Urinary bladder (tissue), 4 donors: ENCODE data around the gene SLC9C1. TPM values are rescaled to one million over a fixed set of nuclear protein-coding genes. Genes with fewer than 3 reads are reported as not detected.

Experiments
- DNase-seq: peaks from one replicate; pipeline ENCODE4 v3.0.0-alpha.2; 2015; ENCODE audit errors: extremely low spot score
- H3K27ac ChIP-seq: one replicate; pipeline ENCODE4 v1.5.1; 2013; ENCODE audit warnings: low read depth, mild to moderate bottlenecking, moderate library complexity
- H3K36me3 ChIP-seq: one replicate; pipeline ENCODE4 v1.6.1; 2013; ENCODE audit warnings: mild to moderate bottlenecking, moderate library complexity; ENCODE audit not compliant: insufficient read depth
- H3K4me1 ChIP-seq: one replicate; pipeline ENCODE4 v1.6.1; 2013; ENCODE audit warnings: mild to moderate bottlenecking, moderate library complexity; ENCODE audit not compliant: insufficient read depth
- H3K4me3 ChIP-seq: one replicate; pipeline ENCODE4 v1.5.1; 2013; ENCODE audit warnings: low read depth, low read length
- WGBS: extraction: QIAGEN DNeasy Blood & Tissue Kit; methylation state at CpG from one replicate; pipeline ENCODE4 v1.1.7; 2013; 5-methylcytosine and 5-hydroxymethylcytosine counted together
- polyA plus RNA-seq: library from polyadenylated mRNA; stranded (reverse); fragments of 200-250 nt; gene quantifications from one replicate; pipeline ENCODE4 v1.2.3, GENCODE V29; 2013
- total RNA-seq: library from RNA; depleted of rRNA; stranded (reverse); fragments of >200 nt; gene quantifications from one replicate; pipeline ENCODE4 v1.2.3, GENCODE V29; 2014
- donor health status: healthy with polysubstance abuse.
- donor health status: healthy.

The SLC9C1 gene
- total and polyA plus RNA-seq, 2 donors, result 1.9 TPM; not detected in 1

DNA sequence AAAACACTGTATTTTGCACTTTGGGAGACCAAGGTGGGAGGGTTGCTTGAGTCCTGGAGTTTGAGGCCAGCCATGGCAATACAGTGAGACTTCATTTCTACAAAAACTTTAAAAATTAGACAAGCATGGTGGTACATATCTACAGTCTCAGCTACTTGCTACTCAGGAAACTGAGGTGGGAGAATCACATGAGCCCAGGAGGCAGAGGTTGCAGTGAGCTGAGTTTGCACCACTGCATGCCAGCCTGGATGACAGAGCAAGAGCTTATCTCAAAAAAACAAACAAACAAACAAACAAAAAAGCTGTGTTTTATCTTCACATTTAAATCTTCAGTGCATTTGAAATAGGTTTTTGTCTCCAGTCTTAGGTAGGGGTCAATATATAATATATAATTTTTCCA lies 4.8 kb upstream of the SLC9C1 start:
- Histone ChIP-seq H3K27ac (no peak overlapping the region), H3K36me3 (no peaks in the 10 kb centered on the region), H3K4me1 (no peaks in the 10 kb centered on the region), H3K4me3 (no peak overlapping the region)
- DNase-seq, result no peak

DNA sequence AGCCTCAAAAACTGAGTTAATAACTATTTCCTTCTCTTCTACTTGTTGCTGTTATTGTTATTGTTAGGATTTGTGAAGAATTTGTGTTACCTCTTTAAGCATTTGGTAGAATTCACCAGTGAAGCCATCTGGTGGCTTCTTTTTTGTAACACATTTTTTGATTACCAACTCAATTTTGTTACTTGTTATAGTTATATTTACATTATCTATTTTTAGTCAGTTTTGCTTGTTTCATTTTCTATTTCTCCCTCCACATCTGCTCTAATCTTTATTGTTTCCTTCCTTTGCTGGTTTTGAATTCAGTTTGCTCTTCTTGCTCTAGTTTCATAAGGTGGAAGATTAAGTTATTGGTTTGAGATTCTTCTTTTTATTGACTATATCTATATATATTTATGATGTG lies 3.7 kb upstream of the SLC9C1 start:
- Histone ChIP-seq H3K36me3 (no peaks in the 10 kb centered on the region), H3K4me1 (no peaks in the 10 kb centered on the region), H3K4me3 (no peak overlapping the region), H3K27ac (no peak overlapping the region)
- DNase-seq, result no peak

DNA sequence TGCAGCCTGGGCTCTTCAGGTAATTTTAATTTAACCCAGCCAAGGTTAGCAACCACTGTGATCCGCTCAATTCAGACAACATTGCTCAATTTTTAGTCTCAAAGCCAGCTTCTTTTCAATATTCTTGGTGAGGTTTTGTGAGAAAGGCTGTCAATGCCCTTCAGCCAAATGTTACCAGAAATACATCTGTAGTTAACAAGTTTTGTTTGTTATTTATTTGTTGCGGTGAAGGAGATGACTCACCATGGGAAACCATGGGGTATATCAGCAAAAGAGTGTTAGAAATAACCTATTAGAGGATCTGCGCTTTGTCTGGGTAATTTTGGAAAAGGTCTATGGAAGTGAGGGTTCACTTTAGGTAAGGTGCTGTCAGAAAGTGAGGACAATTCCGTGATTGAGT lies 5.0 kb downstream of the SLC9C1 start:
- no peaks in the 10 kb centered on the region for H3K4me1 ChIP-seq
- H3K4me3 ChIP-seq, result no peak overlapping the region
- no peaks in the 10 kb centered on the region for H3K36me3 ChIP-seq
- DNase-seq, result no peak
- 93% methylated on average over 4 of the region's 4 CpGs for WGBS
- H3K27ac ChIP-seq, result no peak overlapping the region

DNA sequence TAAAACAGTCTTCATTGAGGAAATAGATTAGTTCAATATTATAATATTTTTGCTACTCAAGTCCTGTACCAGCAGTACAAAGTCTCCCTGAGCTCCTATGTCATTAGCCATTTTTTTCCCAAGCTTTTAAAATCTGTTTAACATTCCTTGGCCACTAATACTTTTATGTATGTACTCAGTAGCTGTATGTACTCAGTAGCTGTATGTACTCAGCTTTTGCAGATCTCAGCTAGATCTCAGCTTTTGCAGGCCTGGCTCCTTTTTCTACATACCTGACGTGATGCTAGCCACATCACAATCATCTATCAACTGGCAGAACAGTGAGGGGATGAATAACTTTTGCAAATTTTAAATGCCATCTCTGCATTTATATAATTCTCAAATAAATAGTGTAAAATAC lies 13.8 kb downstream of the SLC9C1 start:
- Histone ChIP-seq H3K4me1 (no peaks in the 10 kb centered on the region), H3K4me3 (no peak overlapping the region), H3K27ac (no peak overlapping the region), H3K36me3 (no peaks in the 10 kb centered on the region)
- 78% methylated on average over 1 of the region's 1 CpG for WGBS
- no peak for DNase-seq

DNA sequence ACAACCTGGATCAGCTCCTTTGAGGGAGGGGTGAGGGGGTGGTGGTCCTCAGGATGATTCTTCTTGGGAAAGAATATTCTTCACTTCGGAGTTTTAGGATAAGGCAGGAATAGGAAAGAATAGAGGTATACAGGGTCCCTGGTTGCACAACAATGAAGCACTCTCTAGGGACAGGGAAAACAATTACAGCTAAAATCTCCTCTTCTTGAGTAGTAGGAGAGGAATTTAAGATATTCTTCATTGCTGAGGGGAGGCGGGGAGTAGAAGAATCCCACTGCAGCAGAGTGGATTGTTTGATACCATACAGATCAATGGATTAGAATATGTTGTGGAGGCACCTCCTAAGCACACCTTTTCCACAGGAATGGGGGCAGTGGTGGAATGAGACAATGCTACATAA lies 20.5 kb downstream of the SLC9C1 start:
- no peak overlapping the region for H3K27ac ChIP-seq
- 91% methylated on average over 2 of the region's 2 CpGs for WGBS
- DNase-seq, result no peak
- H3K4me3 ChIP-seq, result no peak overlapping the region
- no peaks in the 10 kb centered on the region for H3K4me1 ChIP-seq
- H3K36me3 ChIP-seq, result no peaks in the 10 kb centered on the region

DNA sequence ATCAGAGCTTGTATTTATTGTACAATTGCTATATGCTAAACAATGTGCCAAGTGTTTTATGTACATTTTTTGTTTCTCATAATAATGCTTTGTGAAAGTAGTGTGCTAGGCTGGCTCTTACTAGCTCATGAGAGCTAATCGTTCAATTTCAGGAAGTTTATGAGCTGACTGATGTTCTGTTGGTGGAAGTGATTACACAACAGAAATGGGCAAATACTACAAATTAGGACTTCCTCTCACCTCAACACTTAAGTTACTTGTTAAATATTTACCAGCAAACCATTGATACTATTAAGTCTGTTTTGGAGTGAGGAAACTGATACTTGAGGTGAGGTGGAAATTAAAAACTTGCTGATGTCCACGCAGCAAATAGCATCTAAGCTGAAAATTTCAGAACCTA lies 32.3 kb downstream of the SLC9C1 start:
- no peak for DNase-seq
- no peak overlapping the region for H3K4me3 ChIP-seq
- no peaks in the 10 kb centered on the region for H3K36me3 ChIP-seq
- no peaks in the 10 kb centered on the region for H3K4me1 ChIP-seq
- 70% methylated on average over 2 of the region's 2 CpGs for WGBS
- no peak overlapping the region for H3K27ac ChIP-seq

DNA sequence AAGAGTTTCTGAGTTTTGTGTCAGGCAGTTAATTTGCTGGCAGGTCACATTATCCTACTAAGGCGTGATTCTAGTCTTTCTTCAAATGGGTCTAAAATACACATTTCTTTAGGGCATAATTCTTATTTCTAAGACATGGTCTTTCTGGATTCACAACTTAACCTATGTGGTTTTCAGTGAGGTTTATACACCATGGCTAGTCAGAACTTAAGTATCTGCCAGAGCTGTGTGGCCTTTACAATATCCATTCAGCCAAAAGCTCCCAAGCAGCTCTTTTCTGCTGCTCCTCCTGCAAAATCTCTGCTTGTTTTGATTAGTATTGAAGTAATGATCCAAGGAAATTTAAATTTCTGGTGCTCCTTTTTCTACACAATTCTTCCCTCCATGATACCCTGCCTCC lies 33.5 kb downstream of the SLC9C1 start:
- Histone ChIP-seq H3K4me3 (no peak overlapping the region), H3K4me1 (no peaks in the 10 kb centered on the region), H3K36me3 (no peaks in the 10 kb centered on the region), H3K27ac (no peak overlapping the region)
- WGBS, result 92% methylated on average over 1 of the region's 1 CpG
- DNase-seq, result no peak

DNA sequence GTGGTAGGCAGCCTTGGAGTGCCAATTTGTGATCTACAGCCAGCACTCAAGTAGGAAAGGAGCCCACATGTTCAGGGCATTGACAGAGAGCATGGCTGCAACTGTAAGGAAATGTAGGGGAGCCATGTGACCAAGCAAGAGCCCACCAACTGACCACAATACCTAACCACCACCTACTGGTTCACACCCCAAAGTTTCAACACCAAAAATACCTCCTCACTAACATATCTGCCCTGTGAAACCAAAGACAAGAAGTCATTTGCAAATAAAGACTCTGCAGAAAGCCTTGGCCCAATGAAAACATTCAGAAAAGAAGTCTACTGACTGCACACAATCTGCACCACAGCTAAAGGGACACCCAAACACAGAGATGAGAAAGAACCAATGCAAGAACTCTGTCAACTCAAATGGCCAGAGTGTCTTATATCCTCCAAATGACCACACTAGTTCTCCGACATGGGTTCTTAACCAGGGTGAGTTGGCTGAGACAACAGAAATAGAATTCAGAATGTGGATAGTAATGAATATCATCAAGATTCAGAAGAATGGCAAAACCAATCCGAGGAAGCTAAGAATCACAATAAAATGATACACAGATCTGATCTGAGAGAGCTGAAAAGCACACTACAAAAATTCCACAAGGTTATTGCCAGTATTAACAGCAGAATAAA lies 40.6 kb downstream of the SLC9C1 start:
- Histone ChIP-seq H3K4me1 (no peaks in the 10 kb centered on the region), H3K36me3 (no peaks in the 10 kb centered on the region), H3K27ac (no peak overlapping the region), H3K4me3 (no peak overlapping the region)
- 89% methylated on average over 2 of the region's 2 CpGs for WGBS
- no peak for DNase-seq

DNA sequence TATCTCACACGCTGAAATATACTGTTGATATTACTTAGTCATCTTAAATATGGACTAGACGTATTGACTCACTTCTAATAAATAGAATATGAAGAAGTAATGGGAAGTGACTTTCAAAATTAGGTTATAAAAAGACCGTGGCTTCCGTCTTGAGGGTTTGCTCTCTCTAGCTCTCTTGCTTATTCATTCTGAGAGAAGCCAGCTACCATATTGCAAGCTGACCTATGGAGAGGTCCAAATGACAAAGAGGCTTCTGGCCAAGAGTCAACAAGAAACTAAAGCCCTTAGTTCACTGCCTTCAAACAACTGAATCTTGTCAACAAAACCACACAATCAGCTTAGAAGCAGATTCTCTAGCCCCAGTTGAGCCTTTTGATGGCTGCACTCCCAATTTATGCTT lies 46.1 kb downstream of the SLC9C1 start:
- 84% methylated on average over 4 of the region's 4 CpGs for WGBS
- H3K4me1 ChIP-seq, result no peaks in the 10 kb centered on the region
- H3K36me3 ChIP-seq, result no peaks in the 10 kb centered on the region
- DNase-seq, result no peak
- H3K4me3 ChIP-seq, result no peak overlapping the region
- no peak overlapping the region for H3K27ac ChIP-seq

DNA sequence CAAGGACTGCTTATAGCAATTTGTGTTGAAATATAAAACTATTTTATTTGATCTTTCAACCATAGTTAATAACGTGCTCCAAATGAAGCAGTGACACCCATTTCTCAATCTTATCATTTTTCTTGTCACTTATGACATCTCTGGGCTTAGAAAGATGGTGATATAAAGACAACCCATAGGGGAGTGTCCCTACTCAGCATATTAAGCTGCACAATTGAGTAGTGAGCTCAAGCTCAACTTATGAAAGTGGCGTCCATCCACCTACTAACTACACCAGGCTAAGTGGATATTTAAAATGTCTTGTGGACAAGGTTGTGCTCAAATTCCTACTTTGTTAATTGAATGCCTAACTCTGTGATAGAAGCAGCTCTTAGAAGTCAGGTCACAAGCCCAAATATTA lies 46.7 kb downstream of the SLC9C1 start:
- DNase-seq, result no peak
- 57% methylated on average over 2 of the region's 2 CpGs for WGBS
- no peaks in the 10 kb centered on the region for H3K36me3 ChIP-seq
- H3K27ac ChIP-seq, result no peak overlapping the region
- H3K4me1 ChIP-seq, result no peaks in the 10 kb centered on the region
- no peak overlapping the region for H3K4me3 ChIP-seq

DNA sequence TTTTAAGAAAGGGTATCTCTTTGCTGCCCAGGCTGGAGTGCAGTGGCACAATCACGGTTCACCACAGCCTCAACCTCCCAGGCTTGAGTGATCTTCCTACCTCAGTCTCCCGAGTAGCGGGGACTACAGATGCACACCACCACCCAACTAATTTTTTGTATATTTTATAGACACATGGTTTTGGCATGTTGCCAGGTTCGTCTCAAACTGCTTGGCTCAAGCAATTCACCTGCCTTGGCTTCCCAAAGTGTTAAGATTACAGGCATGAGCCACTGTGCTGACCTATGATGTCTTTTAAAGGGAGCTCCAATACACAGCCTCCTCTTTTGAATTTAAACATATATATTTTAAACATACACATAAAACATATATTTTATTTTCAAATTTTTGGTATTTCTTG lies 60.9 kb downstream of the SLC9C1 start:
- H3K4me3 ChIP-seq, result no peak overlapping the region
- no peaks in the 10 kb centered on the region for H3K4me1 ChIP-seq
- no peaks in the 10 kb centered on the region for H3K36me3 ChIP-seq
- no peak for DNase-seq
- 71% methylated on average over 4 of the region's 4 CpGs for WGBS
- no peak overlapping the region for H3K27ac ChIP-seq

DNA sequence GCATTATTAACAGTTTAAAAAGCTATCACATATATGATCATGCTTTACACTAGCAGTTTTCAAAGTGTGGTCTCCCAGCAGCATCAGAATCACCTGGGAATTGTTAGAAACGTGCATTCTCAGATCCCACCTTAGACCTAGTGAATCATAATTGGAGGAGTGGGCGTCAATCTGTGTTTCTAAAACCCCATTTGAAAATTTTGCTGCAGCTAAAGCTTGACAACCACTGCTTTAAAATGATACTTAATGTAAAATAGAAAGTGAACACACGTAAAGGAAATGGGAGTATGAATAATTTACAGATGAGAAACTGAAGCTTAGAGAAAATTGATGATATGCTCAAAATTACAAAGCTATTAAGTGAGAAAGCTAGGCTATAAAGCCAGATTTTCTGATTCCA lies 62.3 kb downstream of the SLC9C1 start:
- Histone ChIP-seq H3K36me3 (no peaks in the 10 kb centered on the region), H3K27ac (no peak overlapping the region), H3K4me1 (no peaks in the 10 kb centered on the region), H3K4me3 (no peak overlapping the region)
- WGBS, result 69% methylated on average over 3 of the region's 3 CpGs
- no peak for DNase-seq

DNA sequence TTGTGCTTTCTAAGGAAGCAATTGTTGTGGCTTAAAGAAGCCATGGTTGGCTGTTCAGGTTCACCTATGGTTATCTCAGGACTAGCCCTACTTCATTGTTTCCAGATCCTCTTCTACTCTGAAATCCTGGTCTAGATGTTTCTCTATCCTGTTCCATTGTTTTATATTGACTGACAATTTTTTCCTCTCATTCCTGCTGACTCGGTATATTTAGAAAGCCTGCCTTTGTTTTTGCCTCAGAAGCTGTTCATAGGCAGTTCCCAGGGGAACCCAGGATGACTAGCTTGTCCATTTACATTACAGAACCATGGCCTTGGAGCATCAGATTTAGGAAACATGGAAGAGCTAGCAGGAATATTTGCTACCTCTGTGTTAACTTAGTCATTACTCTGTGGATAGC lies 64.0 kb downstream of the SLC9C1 start:
- 78% methylated on average over 1 of the region's 1 CpG for WGBS

DNA sequence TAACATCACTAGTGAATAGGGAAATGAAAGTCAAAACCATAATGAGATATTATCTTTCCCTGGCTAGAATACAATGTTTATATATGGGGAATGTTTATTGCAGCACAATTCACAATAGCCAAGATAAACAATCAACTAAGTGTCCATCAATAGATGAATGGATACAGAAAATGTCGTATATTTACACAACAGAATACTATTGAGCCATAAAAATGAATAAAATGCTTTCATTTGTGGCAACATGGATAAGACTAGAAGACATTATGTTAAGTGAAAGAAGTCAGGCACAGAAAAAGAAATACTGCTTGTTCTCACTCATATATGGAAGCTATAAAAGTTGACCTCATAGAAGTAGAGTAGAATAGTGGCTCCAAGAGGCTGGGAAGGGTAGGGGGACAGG lies 65.2 kb downstream of the SLC9C1 start:
- H3K4me3 ChIP-seq, result no peak overlapping the region
- no peak overlapping the region for H3K27ac ChIP-seq
- WGBS, result 77% methylated on average over 1 of the region's 1 CpG
- no peak for DNase-seq
- no peaks in the 10 kb centered on the region for H3K4me1 ChIP-seq
- H3K36me3 ChIP-seq, result no peaks in the 10 kb centered on the region

More for the DNA sequence above, 64.0 kb downstream of the SLC9C1 start:
- Histone ChIP-seq H3K4me1 (no peaks in the 10 kb centered on the region), H3K27ac (no peak overlapping the region), H3K4me3 (no peak overlapping the region), H3K36me3 (no peaks in the 10 kb centered on the region)
- no peak for DNase-seq

DNA sequence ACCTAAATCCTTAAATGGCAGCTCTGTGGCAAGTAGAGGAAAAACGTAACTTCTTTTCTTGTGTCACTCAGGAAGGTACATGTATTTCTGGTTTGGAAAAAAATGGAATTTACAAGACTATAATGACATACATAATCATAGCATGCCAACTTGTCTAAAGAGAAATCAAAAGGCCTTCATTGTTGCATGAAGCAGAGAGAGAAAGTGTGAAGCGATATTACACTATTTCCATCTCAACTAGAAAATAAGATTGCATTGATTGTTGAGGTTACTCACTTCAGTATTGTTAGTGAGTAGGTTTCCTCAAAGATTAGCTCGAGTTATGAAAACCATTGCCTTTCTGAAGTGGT lies 93.7 kb downstream of the SLC9C1 start:
- WGBS, result 87% methylated on average over 3 of the region's 3 CpGs
- Histone ChIP-seq H3K4me1 (no peaks in the 10 kb centered on the region), H3K36me3 (no peaks in the 10 kb centered on the region), H3K27ac (no peak overlapping the region), H3K4me3 (no peak overlapping the region)
- DNase-seq, result no peak
